GM13976 (cell line): ENCODE data around the gene NUP214.

Source experiments
- DNase-seq: peaks from one replicate; pipeline ENCODE4 v3.0.0; 2012; ENCODE audit warnings: low spot score
- CTCF ChIP-seq: IDR thresholded peaks from 2 replicates; pipeline ENCODE4 v1.5.1; 2012; ENCODE audit warnings: borderline replicate concordance, mild to moderate bottlenecking; ENCODE audit not compliant: insufficient read depth; ENCODE audit errors: extremely low read depth, missing control alignments, control extremely low read depth
- in situ Hi-C: fragments of 300-500 bp; cut with MboI; formaldehyde crosslinking; loops from one replicate; pipeline ENCODE4 v1.12.0; 2022; ENCODE audit warnings: low sequenced_read_pairs, mixed read lengths, inconsistent platforms; ENCODE audit not compliant: unreplicated experiment

NUP214 gene

GRCh38 chr9:131101207-131101964 lies 24.0 kb upstream of the NUP214 start:
- TF ChIP-seq CTCF: no peak
- no peak for DNase-seq
- in situ Hi-C loops: no loop called here

GRCh38 chr9:131103024-131103423 lies 22.4 kb upstream of the NUP214 start:
- no peak for DNase-seq
- in situ Hi-C loops: no loop called here
- no peak for TF ChIP-seq CTCF

- TF ChIP-seq CTCF: no peak
- in situ Hi-C loops: no loop called here
- DNase-seq: no peak
These were observed 21.9 kb upstream of the NUP214 start for GRCh38 chr9:131103535-131103934.

- TF ChIP-seq CTCF: no peak
- in situ Hi-C loops: no loop called here
- no peak for DNase-seq
These were observed 21.2 kb upstream of the NUP214 start for GRCh38 chr9:131104016-131104740.

- no peak for DNase-seq
- TF ChIP-seq CTCF: no peak
- in situ Hi-C loops: no loop called here
These were observed 19.4 kb upstream of the NUP214 start for GRCh38 chr9:131105952-131106351.

GRCh38 chr9:131107760-131108159 lies 17.6 kb upstream of the NUP214 start:
- DNase-seq: peak; percentile 5
- in situ Hi-C loops: no loop called here

More at GRCh38 chr9:131107760-131108159, 17.6 kb upstream of the NUP214 start:
- TF ChIP-seq CTCF: no peak
